ENCODE data around the gene SPO11.
"Not testable (repeated sequence)": the region's sequence is repeated elsewhere in the genome, so short reads cannot be mapped to it uniquely, and the experiment has no call there.

Gene SPO11

DNA sequence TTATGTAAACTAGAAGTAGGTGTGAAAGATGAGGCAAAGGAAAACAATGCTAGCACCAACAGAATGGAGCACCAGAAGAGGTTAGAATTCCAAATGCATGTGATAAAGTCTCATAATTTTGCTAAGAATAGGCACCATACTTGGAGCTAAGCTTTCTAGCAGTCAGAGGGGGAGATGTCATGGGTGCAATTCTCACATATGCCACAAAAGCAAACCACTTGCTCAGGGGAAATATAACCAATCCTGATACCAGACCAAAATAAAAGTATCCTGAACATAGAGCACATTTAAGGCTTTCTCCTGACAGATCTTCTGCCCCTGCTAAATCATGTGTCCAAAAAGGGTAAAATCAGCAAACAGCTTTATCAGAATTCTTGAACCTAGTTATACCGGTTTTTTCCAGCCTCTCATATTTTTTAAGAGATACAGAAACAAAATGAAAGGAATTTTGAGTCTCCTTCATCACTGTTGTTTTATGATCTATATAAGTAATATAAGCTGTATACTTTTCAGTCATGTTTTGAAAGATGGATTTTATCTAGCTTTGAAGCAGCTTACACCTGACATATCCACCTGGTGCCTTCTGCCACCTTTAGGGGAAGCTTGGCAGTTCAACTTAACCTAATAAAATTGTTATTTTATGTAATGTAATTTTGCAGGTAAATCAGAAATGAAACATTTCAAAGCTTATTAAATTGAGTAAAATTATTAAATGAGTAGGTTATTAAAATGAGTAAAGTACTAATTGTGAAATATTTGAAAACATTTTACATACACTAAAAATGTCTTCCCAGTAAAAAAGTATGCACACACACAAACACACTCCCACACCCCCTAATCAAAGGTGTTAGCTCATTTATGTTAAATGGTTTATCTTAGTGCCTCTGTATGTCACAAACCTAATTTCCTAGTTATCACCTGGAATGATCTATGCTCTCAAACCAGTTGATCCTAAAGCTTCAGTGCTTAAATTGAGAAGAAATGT, 2.8 kb downstream of the SPO11 start:
- no peak for DNase-seq

DNA sequence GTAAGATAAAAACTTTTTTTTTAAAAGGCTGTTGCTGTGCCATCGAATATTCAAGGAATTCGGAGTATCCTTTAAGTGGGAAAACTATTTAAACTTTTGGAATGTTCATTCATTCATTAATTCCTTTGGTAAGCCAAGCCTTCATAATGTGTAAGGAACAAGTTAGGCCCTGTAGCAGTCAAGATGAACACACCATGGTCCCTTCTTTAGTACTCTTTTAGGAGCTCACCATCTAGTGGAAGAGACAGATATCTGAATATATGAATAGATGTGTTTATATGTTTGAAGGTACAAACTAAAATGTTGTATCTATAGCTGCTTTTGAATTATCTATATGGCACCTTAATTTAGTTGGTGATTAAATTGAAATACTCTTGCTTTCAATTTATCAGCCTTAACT, 5.8 kb downstream of the SPO11 start:
- DNase-seq = peak in 1 of 56 donors; percentile 7

DNA sequence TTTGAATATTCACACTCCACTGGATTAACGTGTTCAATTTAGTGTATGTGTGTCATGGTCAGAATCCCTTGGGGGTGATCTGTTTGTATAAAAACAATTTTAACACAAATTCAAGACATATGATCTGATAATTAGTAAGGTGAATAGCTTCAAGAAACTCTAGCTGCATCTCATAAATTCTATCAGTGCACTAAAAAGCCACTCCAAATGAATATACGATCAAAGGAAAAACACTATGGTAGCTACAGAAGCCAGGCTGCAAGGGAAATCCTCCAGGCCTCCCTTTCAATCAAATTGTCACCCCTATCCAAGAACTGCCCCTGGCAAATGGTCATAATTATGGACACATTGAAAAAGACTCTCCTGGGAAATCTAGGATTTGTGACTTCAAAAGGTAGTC, 12.1 kb downstream of the SPO11 start:
- DNase-seq = no peak

DNA sequence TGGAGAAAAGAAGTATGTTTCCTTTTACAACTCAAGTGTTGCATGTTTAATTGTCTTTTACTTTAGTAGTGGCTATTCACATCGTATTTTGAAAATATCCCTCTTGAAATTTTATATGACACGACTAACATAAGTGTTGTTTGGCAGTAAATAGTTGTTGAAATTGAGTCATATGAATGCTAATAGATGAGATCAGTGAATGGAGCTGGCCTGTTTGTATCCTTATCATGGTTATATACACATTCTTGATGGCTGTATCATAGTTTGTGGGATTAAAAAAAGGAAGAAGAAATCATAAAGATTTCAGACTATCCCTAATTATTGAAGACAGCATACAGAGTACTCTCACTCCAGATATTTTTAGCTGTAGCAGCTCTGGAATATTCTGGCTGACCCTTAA, 13.2 kb downstream of the SPO11 start:
- no peak for DNase-seq

DNA sequence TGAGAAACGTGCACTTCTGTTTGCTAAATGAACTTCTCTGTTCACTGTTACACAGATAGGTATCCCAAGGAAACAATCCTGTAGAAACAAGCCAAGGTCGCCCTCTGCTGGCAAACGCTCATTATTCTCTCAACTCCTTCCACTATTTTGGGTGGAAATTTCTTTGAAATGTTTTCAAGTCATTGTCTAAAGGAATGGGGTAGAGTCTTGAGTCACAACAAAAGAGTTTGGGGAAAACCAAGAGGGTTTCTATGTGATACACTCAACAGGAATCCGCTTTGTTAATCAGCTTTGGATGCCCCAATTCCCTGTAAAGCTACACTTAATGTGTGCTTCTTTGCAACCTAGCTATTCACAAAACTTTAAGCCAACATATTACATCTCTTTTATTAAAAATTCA, 16.9 kb downstream of the SPO11 start:
- peak in 45 of 56 donors; percentile 3 to 91 (median 49) for DNase-seq

DNA sequence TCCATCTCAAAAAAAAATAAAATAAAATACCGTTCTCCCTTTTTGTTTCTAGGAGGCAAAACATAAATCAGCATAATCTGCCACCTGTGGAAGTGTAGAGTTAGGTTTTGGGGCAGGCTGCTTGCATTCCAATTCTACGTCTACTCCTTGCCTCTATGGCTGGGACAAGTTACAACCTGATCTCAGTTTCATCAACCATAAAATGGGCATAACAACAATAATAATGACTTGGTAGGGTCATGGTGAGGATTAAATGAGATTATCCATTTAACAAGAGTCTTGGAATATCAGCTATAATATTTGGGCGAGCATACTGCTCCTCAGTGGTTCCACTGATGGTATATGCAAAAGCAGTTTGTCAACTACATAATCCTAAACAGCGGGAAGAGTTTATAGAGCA, 17.8 kb downstream of the SPO11 start:
- no peak for DNase-seq

DNA sequence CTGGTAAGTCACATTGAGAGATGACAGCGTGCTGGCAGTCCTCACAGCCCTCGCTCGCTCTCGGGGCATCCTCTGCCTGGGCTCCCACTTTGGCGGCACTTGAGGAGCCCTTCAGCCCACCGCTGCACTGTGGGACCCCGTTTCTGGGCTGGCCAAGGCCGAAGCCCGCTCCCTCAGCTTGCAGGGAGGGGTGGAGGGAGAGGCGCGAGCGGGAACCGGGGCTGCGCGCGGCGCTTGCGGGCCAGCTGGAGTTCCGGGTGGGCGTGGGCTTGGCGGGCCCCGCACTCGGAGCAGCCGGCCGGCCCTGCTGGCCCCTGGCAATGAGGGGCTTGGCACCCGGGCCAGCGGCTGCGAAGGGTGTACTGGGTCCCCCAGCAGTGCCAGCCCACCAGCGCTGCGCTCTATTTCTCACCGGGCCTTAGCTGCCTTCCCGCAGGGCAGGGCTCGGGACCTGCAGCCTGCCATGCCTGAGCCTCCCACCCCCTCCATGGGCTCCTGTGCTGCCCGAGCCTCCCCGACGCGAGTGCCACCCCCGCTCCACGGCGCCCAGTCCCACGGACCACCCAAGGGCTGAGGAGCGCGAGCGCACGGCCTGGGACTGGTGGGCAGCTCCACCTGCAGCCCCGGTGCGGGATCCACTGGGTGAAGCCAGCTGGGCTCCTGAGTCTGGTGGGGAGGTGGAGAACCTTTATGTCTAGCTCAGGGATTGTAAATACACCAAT, 18.8 kb downstream of the SPO11 start:
- DNase-seq = not testable (repeated sequence)

DNA sequence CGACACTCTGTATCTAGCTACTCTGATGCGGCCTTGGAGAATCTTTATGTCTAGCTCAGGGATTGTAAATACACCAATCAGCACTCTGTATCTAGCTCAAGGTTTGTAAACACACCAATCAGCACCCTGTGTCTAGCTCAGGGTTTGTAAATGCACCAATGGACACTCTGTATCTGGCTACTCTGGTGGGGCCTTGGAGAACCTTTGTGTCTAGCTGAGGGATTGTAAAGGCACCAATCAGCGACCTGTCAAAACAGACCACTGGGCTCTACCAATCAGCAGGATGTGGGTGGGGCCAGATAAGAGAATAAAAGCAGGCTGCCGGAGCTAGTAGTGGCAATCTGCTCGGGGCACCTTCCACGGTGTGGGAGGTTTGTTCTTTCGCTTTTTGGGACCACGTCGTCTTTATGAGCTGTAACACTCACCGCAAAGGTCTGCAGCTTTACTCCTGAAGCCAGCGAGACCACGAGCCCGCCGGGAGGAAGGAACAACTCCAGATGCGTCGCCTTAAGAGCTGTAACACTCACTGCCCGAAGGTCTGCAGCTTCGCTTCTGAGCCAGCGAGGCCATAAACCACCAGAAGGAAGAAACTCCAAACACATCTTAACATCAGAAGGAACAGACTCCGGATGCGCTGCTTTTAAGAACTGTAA, 19.4 kb downstream of the SPO11 start:
- not testable (repeated sequence) for DNase-seq

DNA sequence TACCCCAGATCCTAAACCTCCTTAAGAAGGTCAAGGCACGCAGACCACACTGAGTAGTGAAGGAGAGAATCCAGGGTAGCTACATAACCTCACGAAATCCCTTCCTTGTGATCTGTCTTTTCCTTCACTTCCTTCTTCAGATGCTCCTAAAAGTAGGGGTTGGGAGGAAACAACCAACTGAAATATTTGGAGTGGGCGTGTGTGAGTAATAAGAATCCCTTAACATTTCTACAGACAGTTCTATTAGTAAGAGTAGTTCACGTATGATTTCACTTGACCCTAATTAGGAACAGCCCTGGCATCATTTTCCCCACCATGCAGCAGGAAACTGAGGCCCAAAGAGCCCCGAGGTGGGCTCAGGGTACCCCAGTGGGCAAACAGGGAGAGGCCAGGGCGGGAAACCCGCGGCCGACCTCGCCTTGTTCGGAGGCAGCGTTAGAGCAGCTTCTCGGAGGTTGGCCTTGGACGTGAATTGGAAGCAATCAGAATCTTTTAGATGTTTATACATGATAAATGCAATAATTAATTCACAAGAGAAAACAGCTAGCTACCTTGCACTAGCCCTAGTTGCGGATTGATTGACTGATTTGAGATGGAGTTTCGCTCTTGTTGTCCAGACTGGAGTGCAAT, 20.6 kb downstream of the SPO11 start:
- DNase-seq = no peak

DNA sequence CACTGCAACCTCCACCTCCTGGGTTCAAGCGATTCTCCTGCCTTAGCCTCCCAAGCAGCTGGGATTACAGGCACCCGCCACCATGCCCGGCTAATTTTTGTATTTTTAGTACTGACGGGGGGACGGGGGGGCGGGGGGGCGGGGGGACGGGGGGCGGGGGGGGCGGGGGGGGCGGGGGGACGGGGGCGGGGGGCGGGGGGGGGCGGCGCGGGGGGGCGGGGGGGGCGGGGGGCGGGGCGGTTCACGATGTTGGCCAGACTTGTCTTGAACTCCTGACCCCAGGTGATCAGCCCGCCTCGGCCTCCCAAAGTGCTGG, 21.1 kb downstream of the SPO11 start:
- DNase-seq = not testable (repeated sequence)

DNA sequence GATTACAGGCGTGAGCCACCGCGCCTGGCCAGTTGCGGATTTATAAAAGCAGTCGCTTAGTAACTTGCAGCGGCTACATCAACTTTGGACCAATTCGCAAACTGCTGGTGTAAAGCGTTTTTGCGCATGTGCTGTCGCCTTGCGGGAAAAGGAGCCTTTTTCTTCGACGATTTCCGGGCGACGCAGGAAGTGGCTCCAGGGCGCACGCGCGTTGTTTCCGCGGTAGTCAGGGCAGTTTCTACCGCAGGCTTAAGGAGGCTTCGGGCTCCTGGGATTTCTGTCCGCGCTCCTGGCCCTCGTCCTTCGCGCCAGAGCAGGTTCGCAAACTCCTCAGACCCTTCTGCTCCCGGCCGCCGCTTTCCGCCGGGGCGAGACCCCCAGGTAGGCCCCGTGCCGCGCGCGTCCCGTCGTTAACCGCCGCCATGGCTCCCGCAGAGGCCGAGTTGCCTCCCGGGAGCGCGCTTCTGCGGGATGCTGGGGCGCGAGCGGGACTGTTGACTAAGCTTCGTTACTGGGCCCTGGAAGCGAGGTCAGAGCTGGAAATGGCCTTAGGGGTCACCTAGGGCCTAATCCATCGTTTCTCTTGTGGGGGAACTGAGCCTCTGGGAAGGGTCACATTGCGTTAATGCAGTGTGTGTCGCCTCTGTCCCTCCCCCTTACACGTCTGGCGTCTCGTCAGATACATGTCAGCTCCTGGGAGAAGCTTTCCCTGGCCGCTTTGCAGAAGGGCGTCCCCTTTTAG, 21.6 kb downstream of the SPO11 start, which contains the start of gene RAE1:
Gene RAE1 (plus strand): TSS at position 214 of the 742 bp plus-strand sequence. CDS start 2,784 bp downstream, outside the sequence.
- DNase-seq = peak; percentile 42 to 96 (median 84)

DNA sequence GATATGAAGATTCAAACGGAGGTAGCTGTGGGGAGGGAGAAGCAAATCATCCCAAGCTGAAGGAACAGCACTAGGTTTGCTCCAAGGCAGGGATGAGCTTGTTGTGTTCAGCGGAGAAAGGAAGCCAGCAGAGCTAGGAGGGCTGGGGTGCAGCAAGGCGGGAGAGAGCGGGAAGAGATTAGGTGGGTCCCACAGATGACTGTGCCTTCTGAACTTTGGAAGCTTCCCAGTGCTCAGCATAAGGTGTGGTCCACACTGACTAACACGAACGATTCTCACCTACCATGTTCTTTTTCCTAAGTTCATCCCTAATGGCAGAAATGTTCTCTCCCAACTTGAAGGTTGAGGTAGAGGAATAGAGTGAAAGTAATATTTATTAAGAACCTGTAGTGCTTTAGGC, 22.7 kb downstream of the SPO11 start:
- DNase-seq = no peak

DNA sequence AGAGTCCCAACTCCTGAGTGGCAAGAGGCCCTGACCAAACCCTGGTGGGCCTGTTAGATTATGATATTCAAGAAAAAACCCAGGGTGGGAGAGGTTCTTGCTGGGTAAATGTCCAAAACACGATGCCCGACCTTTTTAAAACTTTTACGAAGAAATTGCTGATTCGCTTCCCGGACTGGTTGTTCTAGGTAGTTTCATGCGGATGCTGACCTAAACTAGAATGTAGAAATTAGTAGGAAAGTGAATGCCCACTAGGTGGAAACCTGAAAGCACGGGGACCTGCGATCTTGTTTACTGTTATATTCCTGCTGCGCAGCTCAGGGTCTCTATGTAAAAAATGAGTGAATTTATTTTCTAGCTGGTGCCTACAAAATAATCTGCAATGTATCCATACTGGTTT, 23.7 kb downstream of the SPO11 start:
- no peak for DNase-seq

DNA sequence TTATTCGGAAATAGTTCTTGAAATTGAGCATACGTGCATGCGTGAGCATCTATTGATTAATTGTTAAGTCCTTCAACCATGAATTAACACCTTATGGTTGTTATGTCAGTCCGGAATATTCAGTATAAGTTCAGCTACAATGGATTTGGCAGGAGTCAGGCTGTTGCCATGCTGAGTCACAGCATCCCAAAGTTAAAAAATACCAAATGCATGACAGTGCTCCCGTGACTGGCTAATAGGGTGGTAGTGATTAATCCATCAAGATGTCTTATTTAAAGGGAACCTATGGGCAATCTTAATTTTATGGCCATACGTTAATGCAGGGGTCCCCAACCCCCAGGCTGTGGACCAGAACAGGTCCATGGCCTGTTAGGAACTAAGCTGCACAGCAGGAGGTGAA, 31.9 kb downstream of the SPO11 start:
- no peak for DNase-seq

DNA sequence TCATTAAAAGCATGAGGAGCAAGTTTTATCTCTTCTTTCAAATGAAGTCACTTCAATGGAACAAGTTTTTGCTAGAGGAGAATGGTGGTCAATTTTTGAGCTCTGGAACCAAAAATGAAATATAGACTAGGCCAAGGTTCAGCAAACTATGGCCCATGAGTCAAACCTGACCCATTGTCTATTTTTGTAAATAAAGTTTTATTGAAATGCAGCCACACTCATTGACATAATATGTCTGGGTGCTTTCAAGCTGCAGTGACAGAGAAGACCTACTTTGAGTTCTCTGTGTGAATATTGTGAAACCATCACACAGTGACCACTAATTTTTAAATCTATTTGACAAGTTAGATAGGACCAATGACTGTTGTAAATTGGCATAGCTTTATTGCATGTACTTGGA, 34.8 kb downstream of the SPO11 start:
- no peak for DNase-seq

DNA sequence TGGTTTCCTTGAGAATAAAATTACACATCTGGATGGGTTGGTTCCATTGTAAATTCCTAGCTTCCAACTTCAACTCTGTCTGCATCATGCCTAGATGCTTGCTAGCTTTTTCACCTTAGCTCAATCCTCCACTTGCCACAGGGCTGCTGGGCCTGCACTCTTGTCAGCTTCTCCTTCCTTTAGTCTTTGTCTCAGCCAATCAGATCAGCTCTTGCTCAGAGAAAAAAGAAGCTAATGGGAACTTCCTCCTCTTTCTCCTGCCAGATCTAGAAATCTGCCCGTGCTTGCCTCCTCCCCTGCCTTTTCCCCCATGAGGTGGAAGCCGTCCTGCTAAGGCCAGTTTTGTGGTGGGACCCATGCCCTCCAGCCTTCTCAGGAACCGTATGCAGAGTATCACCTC, 40.0 kb downstream of the SPO11 start:
- DNase-seq = no peak

DNA sequence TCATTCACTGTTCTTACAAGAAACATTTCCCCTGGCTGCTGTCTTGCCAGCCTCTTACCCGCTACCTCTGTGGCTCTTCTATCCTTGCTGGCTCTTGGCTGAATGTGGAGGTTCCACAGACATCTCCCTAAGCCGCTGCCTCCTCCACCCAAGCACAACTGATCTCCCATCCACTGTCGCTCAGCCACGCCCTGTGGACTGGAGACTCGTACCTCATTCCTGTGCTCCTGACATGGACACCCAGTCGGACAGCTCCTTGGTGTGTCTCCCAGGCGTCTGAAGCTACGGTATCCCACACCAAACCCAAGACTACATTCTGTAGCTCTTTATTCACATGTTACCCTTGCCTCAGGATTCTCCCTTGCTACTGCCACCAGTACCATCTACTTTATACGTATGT, 40.7 kb downstream of the SPO11 start:
- DNase-seq = no peak

DNA sequence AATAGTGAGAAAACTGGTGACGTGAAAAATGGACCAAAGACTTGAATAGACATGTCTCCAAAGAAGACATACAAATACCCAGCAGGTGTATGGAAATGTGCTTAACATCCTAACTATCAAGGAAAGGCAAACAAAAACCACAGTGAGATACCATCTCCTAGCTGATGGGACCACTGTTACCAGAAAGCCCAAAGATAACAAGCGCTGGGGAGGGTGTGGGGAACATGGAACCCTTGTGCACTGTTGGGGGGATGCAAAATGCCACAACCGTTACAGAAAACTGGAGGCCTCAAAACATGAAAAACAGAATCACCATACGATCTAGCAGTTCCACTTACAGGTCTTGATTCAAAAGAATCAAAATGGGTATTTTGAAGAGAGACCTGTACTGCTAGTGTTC, 41.8 kb downstream of the SPO11 start:
- DNase-seq = no peak

DNA sequence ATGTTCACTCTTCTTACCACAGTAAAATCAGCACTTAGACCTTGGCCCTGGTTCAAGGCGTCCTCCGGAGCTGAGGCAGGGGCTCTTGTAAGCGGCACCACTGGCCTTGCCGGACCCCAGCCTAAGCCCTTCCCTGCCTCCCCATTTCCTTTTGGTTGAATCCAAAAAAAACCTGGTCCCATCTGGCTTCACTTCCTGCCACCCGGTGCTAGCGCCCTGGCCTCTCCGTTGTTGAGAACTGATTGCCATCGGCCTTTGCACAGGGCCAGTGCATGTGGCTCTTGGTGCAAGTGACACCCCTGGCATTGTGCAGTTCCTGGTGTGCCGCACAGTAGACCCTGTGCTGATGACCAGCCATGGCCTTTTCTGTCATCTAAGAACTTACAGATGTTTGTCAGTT, 42.6 kb downstream of the SPO11 start:
- DNase-seq = no peak

DNA sequence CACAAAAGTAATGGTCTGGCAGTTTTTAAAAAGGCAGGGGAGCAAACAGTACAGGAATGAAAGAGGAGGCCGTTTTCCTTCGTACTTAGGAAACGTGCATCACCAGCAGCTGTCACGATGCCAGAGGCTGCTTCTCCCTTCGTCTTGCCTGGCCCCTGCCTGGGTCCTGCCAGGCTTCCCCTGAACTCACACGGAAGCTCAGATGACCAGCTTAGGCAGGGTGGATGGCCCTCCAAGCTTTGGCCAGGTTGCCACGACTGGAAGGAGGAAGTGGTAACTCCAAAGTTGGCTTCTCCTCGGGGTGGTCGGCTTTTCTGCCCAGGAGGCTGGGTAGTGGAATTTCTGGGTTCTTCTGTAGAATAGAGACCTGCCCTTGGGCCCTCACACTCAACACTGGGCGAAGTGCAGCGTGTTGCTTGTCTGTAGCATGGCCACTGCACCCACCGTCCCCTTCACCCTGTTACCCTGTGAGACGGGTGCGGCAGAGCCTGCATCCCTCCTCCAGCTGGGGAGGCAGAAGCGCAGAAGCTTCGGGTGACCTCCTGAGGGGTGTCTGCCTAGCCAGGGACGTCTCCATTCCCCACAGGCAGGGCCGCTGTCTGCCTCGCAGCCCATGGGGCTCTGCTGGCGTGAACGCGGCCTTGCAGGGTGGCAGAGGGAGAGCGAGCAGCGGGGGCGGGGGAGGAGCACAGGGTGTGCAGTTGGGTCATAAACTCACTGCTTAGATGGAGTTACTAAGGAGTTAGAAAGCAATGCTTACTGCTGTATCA, 43.2 kb downstream of the SPO11 start:
- no peak for DNase-seq

Measured in amygdala (tissue), 56 donors.